Measurements from ENCODE around the gene LY86. TPM values are rescaled to one million over a fixed set of nuclear protein-coding genes. Genes with fewer than 3 reads are reported as not detected.

Gene LY86
- total RNA-seq, 2 experiments from 2014 or later: 1.3 to 2.1 TPM

GRCh38 chr6:6614983-6615349, 26.4 kb downstream of the LY86 start:
- CTCF ChIA-PET: interaction anchor here (0.7 kb wide), 1 partner anchor 43 kb away, joined by 3 read pairs; no protein-coding TSS in a partner anchor
- peak in 6 of 14 experiments; percentile 12 to 59 (median 48) for DNase-seq
- peak overlapping the region; percentile 88 for H3K4me3 Mint-ChIP-seq
- no peaks in the 10 kb centered on the region for H3K27me3 ChIP-seq (ENCODE audit: control insufficient read depth in 1 of 2, insufficient read depth in 2 of 2, low read length in 2 of 2)
- H3K36me3 Mint-ChIP-seq (ENCODE audit: low read depth): no peaks in the 10 kb centered on the region
- peak overlapping the region; percentile 47 for H3K4me3 ChIP-seq (ENCODE audit: low read length)
- H3K27me3 Mint-ChIP-seq: no peaks in the 10 kb centered on the region
- ATAC-seq (ENCODE audit: poor library complexity): peak; percentile 49
- H3K9me3 ChIP-seq (ENCODE audit: control insufficient read depth in 1 of 2, insufficient read depth in 1 of 2, low read length in 2 of 2): no peaks in the 10 kb centered on the region
- peak overlapping the region; percentile 96 for H3K27ac Mint-ChIP-seq
- peaks cover 91% of the 10 kb centered on the region for H3K4me1 Mint-ChIP-seq (ENCODE audit: low read depth)
- no peak for TF ChIP-seq CTCF (IDR thresholded peaks at IDR 0.05)
- H3K27ac ChIP-seq (ENCODE audit: low read depth in 1 of 2, low read length in 2 of 2): peak overlapping the region; percentile 39 to 76
- POLR2A ChIA-PET: interaction anchor here (0.9 to 6.5 kb wide), 8 partner anchors 11 to 44 kb away, joined by 3 to 70 read pairs (median 6); partner anchors contain the start of gene LY86
- no peaks in the 10 kb centered on the region for H3K36me3 ChIP-seq (ENCODE audit: insufficient read depth, low read length)
- intact Hi-C loops (cut with DNase I, micrococcal nuclease): loop anchor here (1.0 to 5.0 kb wide), 5 partner anchors 26 to 58 kb away; partner anchors contain the start of gene LY86 (in 1 of the 2)
- peaks cover 61% of the 10 kb centered on the region for H3K4me1 ChIP-seq (ENCODE audit: insufficient read depth, low read length)
- no peaks in the 10 kb centered on the region for H3K9me3 Mint-ChIP-seq

- H3K9me3 ChIP-seq (ENCODE audit: control insufficient read depth in 1 of 2, insufficient read depth in 1 of 2, low read length in 2 of 2): no peaks in the 10 kb centered on the region
- ChIA-PET CTCF (no interaction called here), POLR2A (interaction anchor here (1.2 to 3.7 kb wide), 3 partner anchors 24 to 43 kb away, joined by 3 to 45 read pairs (median 4); no protein-coding TSS in a partner anchor)
- H3K27ac ChIP-seq (ENCODE audit: low read depth in 1 of 2, low read length in 2 of 2): no peak overlapping the region
- no peak overlapping the region for H3K4me3 ChIP-seq (ENCODE audit: low read length)
- ATAC-seq (ENCODE audit: poor library complexity) (peak; percentile 10), DNase-seq (peak in 3 of 14 experiments; percentile 29 to 36 (median 35))
- TF ChIP-seq CTCF (IDR thresholded peaks at IDR 0.05): no peak
- Mint-ChIP-seq H3K4me3 (peak overlapping the region; percentile 70), H3K27ac (peak overlapping the region; percentile 96), H3K9me3 (no peaks in the 10 kb centered on the region), H3K27me3 (no peaks in the 10 kb centered on the region), H3K36me3 (ENCODE audit: low read depth) (no peaks in the 10 kb centered on the region), H3K4me1 (ENCODE audit: low read depth) (peaks cover 80% of the 10 kb centered on the region)
- intact Hi-C loops (cut with DNase I, micrococcal nuclease): loop anchor here in 1 of 2 experiments (5.0 kb wide), 1 partner anchor 36 kb away; no protein-coding TSS in a partner anchor
- H3K36me3 ChIP-seq (ENCODE audit: insufficient read depth, low read length): no peaks in the 10 kb centered on the region
- H3K4me1 ChIP-seq (ENCODE audit: insufficient read depth, low read length): peaks cover 44% of the 10 kb centered on the region
- no peaks in the 10 kb centered on the region for H3K27me3 ChIP-seq (ENCODE audit: control insufficient read depth in 1 of 2, insufficient read depth in 2 of 2, low read length in 2 of 2)
Measured at GRCh38 chr6:6616656-6617055, 28.1 kb downstream of the LY86 start.

GRCh38 chr6:6619021-6619794, 30.7 kb downstream of the LY86 start:
- H3K9me3 Mint-ChIP-seq: no peaks in the 10 kb centered on the region
- intact Hi-C loops (cut with DNase I, micrococcal nuclease): loop anchor here in 1 of 2 experiments (5.0 kb wide), 1 partner anchor 33 kb away; no protein-coding TSS in a partner anchor
- H3K4me1 ChIP-seq (ENCODE audit: insufficient read depth, low read length): peaks cover 20% of the 10 kb centered on the region
- peaks cover 61% of the 10 kb centered on the region for H3K4me1 Mint-ChIP-seq (ENCODE audit: low read depth)
- H3K4me3 ChIP-seq (ENCODE audit: low read length): no peak overlapping the region
- H3K4me3 Mint-ChIP-seq: no peak overlapping the region
- H3K36me3 ChIP-seq (ENCODE audit: insufficient read depth, low read length): no peaks in the 10 kb centered on the region
- ChIA-PET POLR2A (interaction anchor here (2.0 kb wide), 1 partner anchor 9 kb away, joined by 8 read pairs; no protein-coding TSS in a partner anchor), CTCF (no interaction called here)
- ATAC-seq (ENCODE audit: poor library complexity) (no peak), DNase-seq (no peak)
- H3K9me3 ChIP-seq (ENCODE audit: control insufficient read depth in 1 of 2, insufficient read depth in 1 of 2, low read length in 2 of 2): no peaks in the 10 kb centered on the region
- no peaks in the 10 kb centered on the region for H3K27me3 Mint-ChIP-seq
- TF ChIP-seq CTCF (IDR thresholded peaks at IDR 0.05): no peak
- no peaks in the 10 kb centered on the region for H3K27me3 ChIP-seq (ENCODE audit: control insufficient read depth in 1 of 2, insufficient read depth in 2 of 2, low read length in 2 of 2)
- H3K27ac Mint-ChIP-seq: peak overlapping the region; percentile 0
- H3K27ac ChIP-seq (ENCODE audit: low read depth in 1 of 2, low read length in 2 of 2): no peak overlapping the region
- H3K36me3 Mint-ChIP-seq (ENCODE audit: low read depth): no peaks in the 10 kb centered on the region
